CD14-positive monocyte (primary cell): ENCODE measurements around the gene SPINK1. TPM values are rescaled to one million over a fixed set of nuclear protein-coding genes. Genes with fewer than 3 reads are reported as not detected.

ENCODE experiments used
- DNase-seq, 3 donors: peaks; one replicate each; pipeline ENCODE4 v3.0.0-alpha.2; 2011 to 2022
- H2AFZ ChIP-seq: 2 replicates; pipeline ENCODE4 v1.6.0; 2012; ENCODE audit warnings: mild to moderate bottlenecking, low read depth, low read length, inconsistent platforms; ENCODE audit not compliant: insufficient read depth, poor library complexity, severe bottlenecking
- H3K27ac ChIP-seq, 2 donors: 1 replicate in 1 of 2; 2 replicates in 1 of 2; pipeline ENCODE4 v1.5.1; 2012 to 2013; ENCODE audit warnings: low read length in 2 of 2, control low read depth in 1 of 2, inconsistent platforms in 1 of 2, low read depth in 1 of 2, mild to moderate bottlenecking in 1 of 2
- H3K27me3 ChIP-seq, 2 donors: one replicate each; pipeline versions ENCODE4 v1.6.0 to v1.6.1; 2011 to 2013; ENCODE audit warnings: low read length in 2 of 2; ENCODE audit not compliant: control insufficient read depth in 2 of 2, insufficient read depth in 2 of 2
- H3K36me3 ChIP-seq, 2 donors: replicated peaks in 1 of 2; 1 replicate in 1 of 2; 2 replicates in 1 of 2; pipeline versions ENCODE4 v1.5.1 to v1.6.1; 2012 to 2013; ENCODE audit warnings: low read length in 2 of 2, control low read depth in 1 of 2, inconsistent platforms in 1 of 2, mild to moderate bottlenecking in 1 of 2; ENCODE audit not compliant: insufficient read depth in 2 of 2, control insufficient read depth in 1 of 2
- H3K4me1 ChIP-seq, 2 donors: 1 replicate in 1 of 2; 2 replicates in 1 of 2; pipeline versions ENCODE4 v1.5.1 to v1.6.1; 2012 to 2013; ENCODE audit warnings: low read length in 2 of 2, control low read depth in 1 of 2, inconsistent platforms in 1 of 2, mild to moderate bottlenecking in 1 of 2, moderate library complexity in 1 of 2; ENCODE audit not compliant: insufficient read depth in 2 of 2, control insufficient read depth in 1 of 2
- H3K4me2 ChIP-seq: replicated peaks from 2 replicates; pipeline ENCODE3; 2012; ENCODE audit warnings: low read length, moderate library complexity, mild to moderate bottlenecking; ENCODE audit not compliant: poor library complexity, severe bottlenecking; ENCODE audit errors: extremely low read depth
- H3K4me3 ChIP-seq, 3 experiments: fragments of 200-600 bp in 1 of 3; sonication (generic) in 1 of 3; replicated peaks in 1 of 3; 1 replicate in 2 of 3; 2 replicates in 1 of 3; pipeline ENCODE4 v1.5.1; 2011 to 2013; ENCODE audit warnings: low read length in 3 of 3, mild to moderate bottlenecking in 3 of 3, control low read depth in 2 of 3, low read depth in 2 of 3, inconsistent platforms in 1 of 3, moderate library complexity in 1 of 3
- H3K79me2 ChIP-seq: 2 replicates; pipeline ENCODE4 v1.6.0; 2012; ENCODE audit warnings: mild to moderate bottlenecking, control low read depth, inconsistent platforms, low read length, moderate library complexity; ENCODE audit not compliant: insufficient read depth
- H3K9ac ChIP-seq: 2 replicates; pipeline ENCODE4 v1.6.0; 2017; ENCODE audit warnings: low read length, mild to moderate bottlenecking; ENCODE audit not compliant: insufficient read depth, poor library complexity, severe bottlenecking
- H3K9me3 ChIP-seq, 2 donors: replicated peaks in 1 of 2; 1 replicate in 1 of 2; 2 replicates in 1 of 2; pipeline versions ENCODE4 v1.5.1 to v1.6.1; 2012 to 2013; ENCODE audit warnings: low read length in 2 of 2, control low read depth in 1 of 2; ENCODE audit not compliant: control insufficient read depth in 1 of 2, insufficient read depth in 1 of 2
- H4K20me1 ChIP-seq: 2 replicates; pipeline ENCODE4 v1.6.0; 2012; ENCODE audit warnings: mild to moderate bottlenecking, low read length, control low read depth, moderate library complexity; ENCODE audit not compliant: insufficient read depth
- H3K27ac Mint-ChIP-seq, 7 donors: one replicate each; pipeline ENCODE4 v1.8.0; 2020; ENCODE audit warnings: mild to moderate bottlenecking in 7 of 7, mixed read lengths in 7 of 7, moderate library complexity in 6 of 7, inconsistent platforms in 2 of 7
- H3K27me3 Mint-ChIP-seq, 3 donors: one replicate each; pipeline ENCODE4 v1.8.0; 2021 to 2022; ENCODE audit warnings: low read depth in 3 of 3, mild to moderate bottlenecking in 3 of 3, mixed read lengths in 3 of 3, moderate library complexity in 3 of 3, inconsistent platforms in 1 of 3
- H3K36me3 Mint-ChIP-seq, 2 donors: one replicate each; pipeline ENCODE4 v1.8.0; 2020; ENCODE audit warnings: mixed read lengths in 2 of 2, inconsistent platforms in 1 of 2, mild to moderate bottlenecking in 1 of 2
- H3K4me1 Mint-ChIP-seq: one replicate; pipeline ENCODE4 v1.8.0; 2020; ENCODE audit warnings: mild to moderate bottlenecking, mixed read lengths
- H3K4me3 Mint-ChIP-seq, 2 donors: one replicate each; pipeline ENCODE4 v1.8.0; 2020; ENCODE audit warnings: mild to moderate bottlenecking in 2 of 2, mixed read lengths in 2 of 2, moderate library complexity in 1 of 2
- H3K9me3 Mint-ChIP-seq, 7 donors: one replicate each; pipeline ENCODE4 v1.8.0; 2020 to 2022; ENCODE audit warnings: mixed read lengths in 7 of 7, mild to moderate bottlenecking in 6 of 7, moderate library complexity in 6 of 7, inconsistent platforms in 2 of 7
- WGBS: methylation state at CpG from one replicate; pipeline ENCODE4 v1.1.5; 2013; ENCODE audit warnings: missing lambda C conversion rate; ENCODE audit not compliant: insufficient coverage; 5-methylcytosine and 5-hydroxymethylcytosine counted together
- intact Hi-C, 2 donors: fragments of 100-400 bp; cut with micrococcal nuclease; formaldehyde crosslinking; loops; one replicate each; pipeline versions ENCODE4 v1.15.0 to v1.15.1; 2023
- polyA plus RNA-seq, 3 donors: library from polyadenylated mRNA; depleted of rRNA in 1 of 3; unstranded in 2 of 3; stranded (reverse) in 1 of 3; fragments of 300-500 nt in 2 of 3; fragments of >200 nt in 1 of 3; fragmentation: Illumina TruSeq in 2 of 3; gene quantifications; 1 replicate in 2 of 3; 2 replicates in 1 of 3; pipeline ENCODE4 v1.2.3, GENCODE V29; 2012 to 2021
- TF ChIP-seq, protein P1 (sequence below): fragments of 200-600 bp; IDR thresholded peaks from one replicate; pipeline ENCODE4 v1.8.0; 2022; ENCODE audit warnings: antibody characterized with exemption, mild to moderate bottlenecking

The SPINK1 gene
- polyA plus RNA-seq, 3 donors: not detected

GRCh38 chr5:147854331-147854730 is 22.9 kb upstream of the SPINK1 start:
- Histone ChIP-seq H2AFZ (no peak overlapping the region), H3K4me2 (no peak overlapping the region), H3K27me3 (no peaks in the 10 kb centered on the region), H3K27ac (no peak overlapping the region), H3K36me3 (no peaks in the 10 kb centered on the region), H3K79me2 (no peaks in the 10 kb centered on the region), H3K9ac (no peak overlapping the region), H3K9me3 (no peaks in the 10 kb centered on the region), H3K4me1 (peaks cover 0 to 5% of the 10 kb centered on the region in 2 donors), H3K4me3 (no peak overlapping the region), H4K20me1 (no peaks in the 10 kb centered on the region)
- H3K27me3 Mint-ChIP-seq: no peaks in the 10 kb centered on the region
- H3K27ac Mint-ChIP-seq: peak overlapping the region in 1 of 7 donors; percentile 47
- intact Hi-C loops: loop anchor here in 1 of 2 donors (10.0 kb wide), 1 partner anchor 80 kb away; no protein-coding TSS in a partner anchor
- H3K9me3 Mint-ChIP-seq: no peaks in the 10 kb centered on the region
- H3K4me3 Mint-ChIP-seq: no peak overlapping the region
- peaks cover 21% of the 10 kb centered on the region for H3K4me1 Mint-ChIP-seq
- no peaks in the 10 kb centered on the region for H3K36me3 Mint-ChIP-seq
- no peak for DNase-seq
- WGBS: 48% methylated on average over 3 of the region's 3 CpGs
- TF ChIP-seq, protein P1, sequence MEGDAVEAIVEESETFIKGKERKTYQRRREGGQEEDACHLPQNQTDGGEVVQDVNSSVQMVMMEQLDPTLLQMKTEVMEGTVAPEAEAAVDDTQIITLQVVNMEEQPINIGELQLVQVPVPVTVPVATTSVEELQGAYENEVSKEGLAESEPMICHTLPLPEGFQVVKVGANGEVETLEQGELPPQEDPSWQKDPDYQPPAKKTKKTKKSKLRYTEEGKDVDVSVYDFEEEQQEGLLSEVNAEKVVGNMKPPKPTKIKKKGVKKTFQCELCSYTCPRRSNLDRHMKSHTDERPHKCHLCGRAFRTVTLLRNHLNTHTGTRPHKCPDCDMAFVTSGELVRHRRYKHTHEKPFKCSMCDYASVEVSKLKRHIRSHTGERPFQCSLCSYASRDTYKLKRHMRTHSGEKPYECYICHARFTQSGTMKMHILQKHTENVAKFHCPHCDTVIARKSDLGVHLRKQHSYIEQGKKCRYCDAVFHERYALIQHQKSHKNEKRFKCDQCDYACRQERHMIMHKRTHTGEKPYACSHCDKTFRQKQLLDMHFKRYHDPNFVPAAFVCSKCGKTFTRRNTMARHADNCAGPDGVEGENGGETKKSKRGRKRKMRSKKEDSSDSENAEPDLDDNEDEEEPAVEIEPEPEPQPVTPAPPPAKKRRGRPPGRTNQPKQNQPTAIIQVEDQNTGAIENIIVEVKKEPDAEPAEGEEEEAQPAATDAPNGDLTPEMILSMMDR: no peak

DNA sequence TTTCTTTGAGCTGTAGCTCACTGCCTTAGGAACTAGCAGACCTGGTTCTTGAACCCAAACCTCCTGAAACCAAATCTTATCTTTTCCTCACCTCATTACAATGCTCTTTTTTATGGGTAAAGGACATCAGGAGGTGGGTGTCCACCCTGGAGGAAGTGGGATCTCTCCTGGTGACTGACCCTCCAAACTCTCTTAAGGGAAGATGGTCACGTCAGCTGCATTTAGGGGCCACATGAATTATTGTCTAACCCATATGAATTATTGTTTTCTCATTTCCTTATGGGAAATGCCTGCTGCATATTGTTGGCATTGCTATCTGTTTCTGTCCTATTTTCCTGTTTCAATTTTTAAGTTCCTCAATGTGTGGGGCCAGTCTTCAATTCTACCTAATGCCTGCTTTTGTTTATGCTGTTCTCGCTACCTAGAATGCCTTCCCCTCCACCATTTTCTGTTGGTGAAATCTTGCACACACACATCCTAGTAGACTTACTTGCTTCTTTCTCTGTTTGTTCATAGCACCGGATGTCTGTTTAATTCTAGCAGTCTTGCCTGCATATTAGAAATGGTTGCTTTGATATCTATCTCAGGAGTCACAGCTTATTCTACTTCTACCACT is 22.0 kb upstream of the SPINK1 start:
- H3K4me1 ChIP-seq: peaks cover 0 to 5% of the 10 kb centered on the region in 2 donors
- H3K4me1 Mint-ChIP-seq: peaks cover 21% of the 10 kb centered on the region
- intact Hi-C loops: loop anchor here in 1 of 2 donors (10.0 kb wide), 1 partner anchor 81 kb away; no protein-coding TSS in a partner anchor
- H3K4me3 Mint-ChIP-seq: no peak overlapping the region
- no peaks in the 10 kb centered on the region for H3K9me3 Mint-ChIP-seq
- no peak overlapping the region for H3K4me3 ChIP-seq
- H2AFZ ChIP-seq: no peak overlapping the region
- H3K79me2 ChIP-seq: no peaks in the 10 kb centered on the region
- H3K27ac Mint-ChIP-seq: no peak overlapping the region
- TF ChIP-seq, protein P1: no peak
- no peak for DNase-seq
- no peaks in the 10 kb centered on the region for H3K9me3 ChIP-seq
- no peaks in the 10 kb centered on the region for H4K20me1 ChIP-seq
- WGBS: no CpG with 5 or more reads among the region's 3 CpGs
- H3K9ac ChIP-seq: no peak overlapping the region
- no peaks in the 10 kb centered on the region for H3K27me3 ChIP-seq
- H3K36me3 ChIP-seq: no peaks in the 10 kb centered on the region
- no peak overlapping the region for H3K4me2 ChIP-seq
- H3K27ac ChIP-seq: no peak overlapping the region
- no peaks in the 10 kb centered on the region for H3K36me3 Mint-ChIP-seq
- no peaks in the 10 kb centered on the region for H3K27me3 Mint-ChIP-seq
